ENCODE measurements around the gene SLC16A11.

DNA sequence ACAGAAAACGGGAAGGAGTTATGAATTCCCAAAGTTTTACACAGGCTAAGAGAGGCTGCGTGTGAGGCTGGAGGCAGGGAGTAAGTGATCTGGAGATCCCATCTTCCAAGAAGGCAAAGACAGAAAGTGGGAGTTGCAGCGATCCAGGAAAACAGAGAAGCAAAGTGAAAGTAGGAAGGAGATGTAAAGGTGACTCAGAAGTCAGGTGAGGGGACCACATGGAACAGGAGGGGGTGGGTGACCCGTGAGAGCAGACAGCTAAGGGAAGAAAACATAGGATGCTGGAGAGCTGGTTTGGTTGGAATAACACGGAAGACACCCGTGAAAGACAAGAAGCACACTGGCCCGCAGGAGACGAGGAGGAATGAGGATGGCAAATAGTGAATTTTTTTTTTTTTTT lies 46.7 kb downstream of the SLC16A11 start:
- TF ChIP-seq, protein P1, sequence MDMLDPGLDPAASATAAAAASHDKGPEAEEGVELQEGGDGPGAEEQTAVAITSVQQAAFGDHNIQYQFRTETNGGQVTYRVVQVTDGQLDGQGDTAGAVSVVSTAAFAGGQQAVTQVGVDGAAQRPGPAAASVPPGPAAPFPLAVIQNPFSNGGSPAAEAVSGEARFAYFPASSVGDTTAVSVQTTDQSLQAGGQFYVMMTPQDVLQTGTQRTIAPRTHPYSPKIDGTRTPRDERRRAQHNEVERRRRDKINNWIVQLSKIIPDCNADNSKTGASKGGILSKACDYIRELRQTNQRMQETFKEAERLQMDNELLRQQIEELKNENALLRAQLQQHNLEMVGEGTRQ (CRISPR knock-in tag; IDR thresholded peaks at IDR 0.05) = no peak
- TF ChIP-seq JUN (IDR thresholded peaks at IDR 0.05; ENCODE audit: borderline replicate concordance, low read depth, low read length) (no peak), JUN (CRISPR knock-in tag; IDR thresholded peaks at IDR 0.05; ENCODE audit: borderline replicate concordance) (no peak), ZBTB17 (CRISPR knock-in tag; IDR thresholded peaks at IDR 0.05) (no peak), MEF2A (IDR thresholded peaks at IDR 0.05; ENCODE audit: control insufficient read depth, low read depth, low read length) (no peak), THRA (IDR thresholded peaks at IDR 0.05) (no peak), CBFB (CRISPR knock-in tag; IDR thresholded peaks at IDR 0.05) (no peak), MBD1 (CRISPR knock-in tag; IDR thresholded peaks at IDR 0.05) (no peak)
- TF ChIP-seq, protein P2, sequence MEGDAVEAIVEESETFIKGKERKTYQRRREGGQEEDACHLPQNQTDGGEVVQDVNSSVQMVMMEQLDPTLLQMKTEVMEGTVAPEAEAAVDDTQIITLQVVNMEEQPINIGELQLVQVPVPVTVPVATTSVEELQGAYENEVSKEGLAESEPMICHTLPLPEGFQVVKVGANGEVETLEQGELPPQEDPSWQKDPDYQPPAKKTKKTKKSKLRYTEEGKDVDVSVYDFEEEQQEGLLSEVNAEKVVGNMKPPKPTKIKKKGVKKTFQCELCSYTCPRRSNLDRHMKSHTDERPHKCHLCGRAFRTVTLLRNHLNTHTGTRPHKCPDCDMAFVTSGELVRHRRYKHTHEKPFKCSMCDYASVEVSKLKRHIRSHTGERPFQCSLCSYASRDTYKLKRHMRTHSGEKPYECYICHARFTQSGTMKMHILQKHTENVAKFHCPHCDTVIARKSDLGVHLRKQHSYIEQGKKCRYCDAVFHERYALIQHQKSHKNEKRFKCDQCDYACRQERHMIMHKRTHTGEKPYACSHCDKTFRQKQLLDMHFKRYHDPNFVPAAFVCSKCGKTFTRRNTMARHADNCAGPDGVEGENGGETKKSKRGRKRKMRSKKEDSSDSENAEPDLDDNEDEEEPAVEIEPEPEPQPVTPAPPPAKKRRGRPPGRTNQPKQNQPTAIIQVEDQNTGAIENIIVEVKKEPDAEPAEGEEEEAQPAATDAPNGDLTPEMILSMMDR (IDR thresholded peaks at IDR 0.05 in 2 of 3, conservative IDR thresholded peaks at IDR 0.05 in 1 of 3; ENCODE audit: insufficient read depth in 2 of 3, low read depth in 1 of 3, low read length in 3 of 3) = no peak
